K562 (cell line): ENCODE results near the gene GIT2. TPM values are rescaled to one million over a fixed set of nuclear protein-coding genes. Genes with fewer than 3 reads are reported as not detected.

ENCODE experiments used
- ATAC-seq: fragments of 200-7000 bp; cut with Tn5 transposase; 3 replicates; pipeline ENCODE4 v1.9.1; 2020; ENCODE audit warnings: moderate library complexity
- BruUV-seq: library from RNA; stranded (reverse); fragments of 400-500 nt; replicated peaks from 2 replicates; lab custom pipeline; 2021; lab: Mats Ljungman, UMichigan
- CTCF ChIA-PET: fragments of 300-600 bp; formaldehyde crosslinking; extraction: SDS; loops from one replicate; lab custom pipeline; 2021; ENCODE audit warnings: low intra/inter-chr PET ratio; lab: Yijun Ruan, JAX
- POLR2A ChIA-PET: fragments of 300-600, 350-650 bp; sonication (Branson Sonifier 250); formaldehyde crosslinking; extraction: SDS; loops from one replicate; lab custom pipeline; 2021; ENCODE audit warnings: antibody characterized with exemption, inconsistent platforms; lab: Yijun Ruan, JAX
- DNase-seq, 4 experiments: peaks; one replicate each; pipeline versions ENCODE4 v3.0.0 to v3.0.0-alpha.2; 2011 to 2018; ENCODE audit warnings: low spot score in 3 of 4, mixed read lengths in 3 of 4; ENCODE audit errors: extremely low read depth in 1 of 4
- FAIRE-seq: peaks from 2 replicates; lab custom pipeline; 2011; peaks lifted over from hg19 to GRCh38; lab: Jason Lieb, UNC
- H2AFZ ChIP-seq: 2 replicates; pipeline ENCODE4 v1.6.0; 2011; ENCODE audit warnings: low read depth, low read length, control low read depth, inconsistent platforms
- H3K27ac ChIP-seq: fragments of 200-600 bp; 3 replicates; pipeline ENCODE4 v1.8.0; 2011; ENCODE audit warnings: low read depth, mild to moderate bottlenecking, control low read depth, inconsistent platforms, low read length, moderate library complexity, mixed read lengths; ENCODE audit errors: extremely low read depth
- H3K27me3 ChIP-seq, 2 experiments: fragments of 300-600 bp in 1 of 2; 2 replicates in 1 of 2; 3 replicates in 1 of 2; pipeline versions ENCODE4 v1.6.0 to v1.8.0; 2011; ENCODE audit warnings: inconsistent platforms in 2 of 2, low read length in 2 of 2, mild to moderate bottlenecking in 1 of 2, mixed read lengths in 1 of 2, moderate library complexity in 1 of 2; ENCODE audit not compliant: control insufficient read depth in 2 of 2, insufficient read depth in 2 of 2
- H3K36me3 ChIP-seq: fragments of 300-600 bp; 3 replicates; pipeline ENCODE4 v1.8.0; 2011; ENCODE audit warnings: mild to moderate bottlenecking, low read length, inconsistent platforms; ENCODE audit not compliant: control insufficient read depth, insufficient read depth
- H3K4me1 ChIP-seq, 2 experiments: fragments of 200-600 bp in 1 of 2; replicated peaks in 1 of 2; 2 replicates in 1 of 2; 3 replicates in 1 of 2; pipeline versions ENCODE4 v1.5.1 to v1.8.0; 2011; ENCODE audit warnings: inconsistent platforms in 2 of 2, low read length in 2 of 2, mild to moderate bottlenecking in 1 of 2, mixed read lengths in 1 of 2, moderate library complexity in 1 of 2; ENCODE audit not compliant: control insufficient read depth in 2 of 2, insufficient read depth in 2 of 2
- H3K4me2 ChIP-seq: 2 replicates; pipeline ENCODE4 v1.6.1; 2011; ENCODE audit warnings: low read length, control low read depth, inconsistent platforms, mixed read lengths; ENCODE audit not compliant: insufficient read depth
- H3K4me3 ChIP-seq: fragments of 200-600 bp; sonication (generic), shearing (Covaris generic); 2 replicates; pipeline ENCODE4 v1.5.1; 2016; ENCODE audit warnings: control low read depth, inconsistent platforms
- H3K79me2 ChIP-seq: fragments of 200-600 bp; 3 replicates; pipeline ENCODE4 v1.8.0; 2011; ENCODE audit warnings: low read length, inconsistent platforms; ENCODE audit not compliant: control insufficient read depth, insufficient read depth
- H3K9ac ChIP-seq, 2 experiments: 2 replicates each; pipeline versions ENCODE4 v1.6.0 to v1.6.1; 2011; ENCODE audit warnings: low read depth in 2 of 2, low read length in 2 of 2, control low read depth in 1 of 2, inconsistent platforms in 1 of 2, mild to moderate bottlenecking in 1 of 2, mixed read lengths in 1 of 2; ENCODE audit not compliant: insufficient read depth in 1 of 2
- H3K9me1 ChIP-seq: one replicate; pipeline ENCODE4 v1.6.0; 2011; ENCODE audit warnings: inconsistent platforms, mild to moderate bottlenecking, low read length, moderate library complexity; ENCODE audit not compliant: control insufficient read depth, insufficient read depth
- H3K9me3 ChIP-seq: replicated peaks from 2 replicates; pipeline ENCODE4 v1.5.1; 2011; ENCODE audit warnings: low read depth, low read length, inconsistent platforms; ENCODE audit not compliant: control insufficient read depth, insufficient read depth
- H4K20me1 ChIP-seq: replicated peaks from 2 replicates; pipeline ENCODE4 v1.6.1; 2011; ENCODE audit warnings: low read length, inconsistent platforms, mixed read lengths; ENCODE audit not compliant: control insufficient read depth, insufficient read depth
- CEBPB ChIP-seq: fragments of 450-650 bp; IDR thresholded peaks from 2 replicates; pipeline ENCODE4 v1.6.1; 2016; ENCODE audit warnings: missing genetic modification characterization, missing compliant biosample characterization
- CEBPG ChIP-seq, 3 experiments: fragments of 200-800 bp in 1 of 3; sonication (Bioruptor generic) in 1 of 3; sonication (generic) in 1 of 3; formaldehyde crosslinking in 1 of 3; IDR thresholded peaks in 2 of 3; conservative IDR thresholded peaks in 1 of 3; 2 replicates each; pipeline versions ENCODE4 v1.6.1 to v1.8.0; 2016 to 2022; ENCODE audit warnings: missing compliant biosample characterization in 2 of 3, missing genetic modification characterization in 2 of 3, mild to moderate bottlenecking in 1 of 3, missing genetic modification reagents in 1 of 3
- MAFK ChIP-seq: IDR thresholded peaks from 2 replicates; pipeline ENCODE4 v1.6.1; 2011; ENCODE audit warnings: low read length, improper control_type of control experiment
- NCOA4 ChIP-seq: fragments of 450-650 bp; IDR thresholded peaks from 2 replicates; pipeline ENCODE4 v1.6.1; 2018; ENCODE audit warnings: mild to moderate bottlenecking; ENCODE audit not compliant: partially characterized antibody
- NFXL1 ChIP-seq: fragments of 450-650 bp; formaldehyde crosslinking; IDR thresholded peaks from 2 replicates; pipeline ENCODE4 v1.4.0; 2021; ENCODE audit warnings: mild to moderate bottlenecking
- ZBTB26 ChIP-seq: fragments of 450-650 bp; formaldehyde crosslinking; IDR thresholded peaks from 2 replicates; pipeline ENCODE4 v1.4.0; 2022; ENCODE audit warnings: missing genetic modification characterization
- ZNF79 ChIP-seq: fragments of 250-450 bp; sonication (Bioruptor Pico); IDR thresholded peaks from 2 replicates; pipeline ENCODE4 v1.4.0; 2020; ENCODE audit warnings: low read depth, mild to moderate bottlenecking, moderate library complexity
- ZSCAN32 ChIP-seq: fragments of 450-650 bp; formaldehyde crosslinking; IDR thresholded peaks from 2 replicates; pipeline ENCODE4 v1.4.0; 2020; ENCODE audit warnings: mild to moderate bottlenecking, moderate library complexity
- WGBS: fragments of 100-300 bp; shearing (Covaris generic); methylation state at CpG from one replicate; pipeline ENCODE4 v1.1.6; 2016; ENCODE audit warnings: low coverage, mixed read lengths; ENCODE audit not compliant: insufficient coverage; ENCODE audit errors: missing lambda C conversion rate; 5-methylcytosine and 5-hydroxymethylcytosine counted together
- in situ Hi-C: fragments of 300-500 bp; cut with MboI; formaldehyde crosslinking; loops from 4 replicates; pipeline ENCODE4 v1.15.0; 2018; ENCODE audit warnings: inconsistent platforms, mixed read lengths
- intact Hi-C: fragments of 100-400 bp; cut with micrococcal nuclease; formaldehyde crosslinking; loops from 2 replicates; pipeline ENCODE4 v1.14.2; 2022
- polyA plus RNA-seq, 8 experiments: library from polyadenylated mRNA; depleted of rRNA in 4 of 8; stranded (reverse) in 5 of 8; unstranded in 3 of 8; fragments of >200 nt; fragmentation: Nextera tagmentation in 2 of 8; fragmentation: Illumina TruSeq in 1 of 8; extraction: Ambion mirVana in 2 of 8; extraction: Trizol in 1 of 8; gene quantifications; 2 replicates each; pipeline versions ENCODE4 v1.2.1 to v1.2.3, GENCODE V29; 2011 to 2014; ENCODE audit warnings: inconsistent platforms in 1 of 8, missing spikeins in 1 of 8
- total RNA-seq, 7 experiments: library from RNA; depleted of rRNA in 6 of 7; stranded (reverse); fragments of >200 nt in 6 of 7; fragmentation: Illumina TruSeq in 2 of 7; extraction: Trizol in 2 of 7; gene quantifications; 2 replicates each; pipeline versions ENCODE4 v1.2.1 to v1.2.3, GENCODE V29; 2011 to 2021; ENCODE audit warnings: low replicate concordance in 1 of 7

The GIT2 gene
- total and polyA plus RNA-seq, 9 of the 15 experiments (the other 6 are each of a cell fraction or from before 2014, with no cell fraction given): 4.0 to 30.4 (median 23.5) TPM

- in situ Hi-C loops: no loop called here
- ChIA-PET POLR2A (interaction anchor here (1.0 to 1.6 kb wide), 3 partner anchors 8 to 10 kb away, joined by 4 read pairs; no protein-coding TSS in a partner anchor), CTCF (no interaction called here)
- FAIRE-seq: no peak
- BruUV-seq: no TSS peak
- 88% methylated on average over 6 of the region's 6 CpGs for WGBS
- H3K9me3 ChIP-seq: no peaks in the 10 kb centered on the region
- no peak for ATAC-seq
- no peaks in the 10 kb centered on the region for H3K27me3 ChIP-seq
- no peak for TF ChIP-seq NCOA4
- TF ChIP-seq NFXL1 (CRISPR knock-in tag): no peak
- no peak for TF ChIP-seq ZNF79 (CRISPR knock-in tag)
- no peak for TF ChIP-seq CEBPG (CRISPR knock-in tag; IDR thresholded peaks at IDR 0.05)
- TF ChIP-seq CEBPG (tag; conservative IDR thresholded peaks at IDR 0.05 in 1 of 2, IDR thresholded peaks at IDR 0.05 in 1 of 2): peak in 1 of 2 experiments; percentile 41; a peak in 2 of 4 replicates
- no peak for TF ChIP-seq ZBTB26 (CRISPR knock-in tag)
- TF ChIP-seq MAFK: no peak
- peak; percentile 63 for TF ChIP-seq CEBPB (tag)
- TF ChIP-seq ZSCAN32 (CRISPR knock-in tag): no peak
- H4K20me1 ChIP-seq: no peaks in the 10 kb centered on the region
- H3K4me2 ChIP-seq: no peak overlapping the region
- H3K4me3 ChIP-seq: no peak overlapping the region
- peaks cover 30% of the 10 kb centered on the region; the same call in 2 of the 3 replicates for H3K36me3 ChIP-seq
- no peak overlapping the region for H3K27ac ChIP-seq
- no peaks in the 10 kb centered on the region for H3K9me1 ChIP-seq
- intact Hi-C loops: no loop called here
- peaks cover 13% of the 10 kb centered on the region for H3K79me2 ChIP-seq
- no peak overlapping the region for H2AFZ ChIP-seq
- no peaks in the 10 kb centered on the region for H3K4me1 ChIP-seq
- no peak for DNase-seq
- no peak overlapping the region for H3K9ac ChIP-seq
Measured at GRCh38 chr12:110012137-110012536, 16.0 kb upstream of the GIT2 start.
